SK-N-SH (cell line): ENCODE results near the gene PHACTR2. TPM values are rescaled to one million over a fixed set of nuclear protein-coding genes. Genes with fewer than 3 reads are reported as not detected.

ENCODE experiments used
- CTCF ChIA-PET: fragments of 300-600, 350-600 bp; formaldehyde crosslinking; extraction: SDS; loops from one replicate; lab custom pipeline; 2021; lab: Yijun Ruan, JAX
- POLR2A ChIA-PET: fragments of 350-600 bp; sonication (Branson Sonifier 250); formaldehyde crosslinking; extraction: SDS; loops from one replicate; lab custom pipeline; 2020; ENCODE audit warnings: antibody characterized with exemption, inconsistent platforms; lab: Yijun Ruan, JAX
- DNase-seq: peaks from one replicate; pipeline ENCODE4 v3.0.0; 2012
- H2AFZ ChIP-seq: fragments of 200-600 bp; sonication (generic); 2 replicates; pipeline ENCODE4 v1.8.1; 2016; ENCODE audit warnings: antibody characterized with exemption, mild to moderate bottlenecking, low read depth
- H3F3A ChIP-seq: fragments of 200-600 bp; sonication (generic); replicated peaks from 2 replicates; pipeline ENCODE3; 2016; ENCODE audit warnings: antibody characterized with exemption, mild to moderate bottlenecking; ENCODE audit not compliant: insufficient read depth
- H3K27ac ChIP-seq, 2 experiments: fragments of 200-500 bp in 1 of 2; fragments of 200-600 bp in 1 of 2; sonication (Bioruptor generic) in 1 of 2; sonication (generic), shearing (Covaris generic) in 1 of 2; 2 replicates each; pipeline versions ENCODE4 v1.5.1 to v1.6.1; 2014 to 2016; ENCODE audit warnings: low read depth in 2 of 2, inconsistent platforms in 1 of 2, low read length in 1 of 2, mild to moderate bottlenecking in 1 of 2, mixed read lengths in 1 of 2
- H3K27me3 ChIP-seq: fragments of 200-600 bp; sonication (generic), shearing (Covaris generic); 2 replicates; pipeline ENCODE4 v1.6.1; 2016; ENCODE audit warnings: mixed run types; ENCODE audit not compliant: insufficient read depth
- H3K36me3 ChIP-seq, 2 experiments: fragments of 200-500 bp in 1 of 2; fragments of 200-600 bp in 1 of 2; sonication (Bioruptor generic) in 1 of 2; sonication (generic) in 1 of 2; replicated peaks in 1 of 2; 2 replicates each; pipeline versions ENCODE3 to v1.5.1; 2014 to 2016; ENCODE audit warnings: low read length in 1 of 2, mild to moderate bottlenecking in 1 of 2; ENCODE audit not compliant: insufficient read depth in 2 of 2, control insufficient read depth in 1 of 2
- H3K4me1 ChIP-seq, 2 experiments: fragments of 200-500 bp in 1 of 2; fragments of 200-600 bp in 1 of 2; sonication (Bioruptor generic) in 1 of 2; sonication (generic), shearing (Covaris generic) in 1 of 2; 2 replicates each; pipeline versions ENCODE4 v1.5.1 to v1.6.1; 2014 to 2016; ENCODE audit warnings: low read depth in 1 of 2, low read length in 1 of 2, mixed run types in 1 of 2; ENCODE audit not compliant: insufficient read depth in 2 of 2, control insufficient read depth in 1 of 2
- H3K4me2 ChIP-seq: fragments of 200-600 bp; sonication (generic), shearing (Covaris generic); 2 replicates; pipeline ENCODE4 v1.6.1; 2017; ENCODE audit warnings: mixed run types
- H3K4me3 ChIP-seq, 2 experiments: fragments of 200-500 bp in 1 of 2; fragments of 200-600 bp in 1 of 2; sonication (Bioruptor generic) in 1 of 2; sonication (generic), shearing (Covaris generic) in 1 of 2; 2 replicates each; pipeline versions ENCODE4 v1.5.1 to v1.8.1; 2014 to 2016; ENCODE audit warnings: low read depth in 2 of 2, inconsistent platforms in 1 of 2, low read length in 1 of 2, mild to moderate bottlenecking in 1 of 2, mixed read lengths in 1 of 2, moderate library complexity in 1 of 2
- H3K79me2 ChIP-seq: fragments of 200-600 bp; sonication (generic); 2 replicates; pipeline ENCODE4 v1.8.1; 2017; ENCODE audit warnings: mild to moderate bottlenecking; ENCODE audit not compliant: insufficient read depth
- H3K9ac ChIP-seq: fragments of 200-600 bp; sonication (generic); 2 replicates; pipeline ENCODE4 v1.6.1; 2017; ENCODE audit warnings: mixed run types
- H3K9me2 ChIP-seq: fragments of 200-600 bp; sonication (generic); 2 replicates; pipeline ENCODE4 v1.6.1; 2017; ENCODE audit warnings: mixed run types
- H3K9me3 ChIP-seq: fragments of 200-600 bp; sonication (generic); 2 replicates; pipeline ENCODE4 v1.6.1; 2017; ENCODE audit warnings: mixed run types, mild to moderate bottlenecking, moderate library complexity
- H4K20me1 ChIP-seq: fragments of 200-600 bp; sonication (generic); 2 replicates; pipeline ENCODE4 v1.6.1; 2017; ENCODE audit warnings: mild to moderate bottlenecking, mixed run types; ENCODE audit not compliant: insufficient read depth
- CHD2 ChIP-seq: fragments of 150-350 bp; IDR thresholded peaks from 2 replicates; pipeline ENCODE4 v1.6.1; 2018; ENCODE audit warnings: low read length; ENCODE audit not compliant: partially characterized antibody
- CTCF ChIP-seq: fragments of 200-600 bp; sonication (generic); IDR thresholded peaks from 2 replicates; pipeline ENCODE4 v1.6.1; 2017; ENCODE audit warnings: antibody characterized with exemption, mild to moderate bottlenecking, moderate library complexity
- ELF1 ChIP-seq: IDR thresholded peaks from 2 replicates; pipeline ENCODE4 v1.4.0; 2012
- EP300 ChIP-seq, 2 experiments: IDR thresholded peaks; 2 replicates each; pipeline versions ENCODE4 v1.4.0 to v1.6.1; 2012; ENCODE audit warnings: borderline replicate concordance in 1 of 2, low read depth in 1 of 2, low read length in 1 of 2
- FOSL2 ChIP-seq: IDR thresholded peaks from 2 replicates; pipeline ENCODE4 v1.4.0; 2012; ENCODE audit warnings: low read depth, mild to moderate bottlenecking, moderate library complexity, borderline replicate concordance
- FOXJ3 ChIP-seq: sonication (generic); formaldehyde crosslinking; IDR thresholded peaks from 2 replicates; pipeline ENCODE4 v1.5.1; 2020; ENCODE audit warnings: mild to moderate bottlenecking, missing genetic modification reagents
- FOXM1 ChIP-seq: IDR thresholded peaks from 2 replicates; pipeline ENCODE4 v1.4.0; 2012; ENCODE audit warnings: low read depth, mild to moderate bottlenecking
- GABPA ChIP-seq: IDR thresholded peaks from 2 replicates; pipeline ENCODE4 v1.4.0; 2012; ENCODE audit warnings: low read depth, mild to moderate bottlenecking
- IRF3 ChIP-seq: fragments of 150-350 bp; IDR thresholded peaks from 2 replicates; pipeline ENCODE4 v1.6.1; 2016; ENCODE audit warnings: mild to moderate bottlenecking, low read depth, low read length
- MAX ChIP-seq: IDR thresholded peaks from 2 replicates; pipeline ENCODE4 v1.4.0; 2012; ENCODE audit warnings: low read depth
- MXI1 ChIP-seq: IDR thresholded peaks from 2 replicates; pipeline ENCODE4 v1.6.1; 2012; ENCODE audit warnings: mild to moderate bottlenecking, low read depth, low read length, improper control_type of control experiment
- NRF1 ChIP-seq: IDR thresholded peaks from 2 replicates; pipeline ENCODE4 v1.6.1; 2012; ENCODE audit warnings: low read depth, mild to moderate bottlenecking, low read length
- POLR2AphosphoS5 ChIP-seq: IDR thresholded peaks from 2 replicates; pipeline ENCODE4 v1.6.1; 2012; ENCODE audit warnings: low read depth, low read length
- RCOR1 ChIP-seq: fragments of 150-350 bp; IDR thresholded peaks from 2 replicates; pipeline ENCODE4 v1.6.1; 2017; ENCODE audit warnings: antibody characterized with exemption, low read length
- RXRA ChIP-seq: IDR thresholded peaks from 2 replicates; pipeline ENCODE4 v1.4.0; 2012; ENCODE audit warnings: low read depth, mild to moderate bottlenecking, borderline replicate concordance
- SIN3A ChIP-seq: IDR thresholded peaks from 2 replicates; pipeline ENCODE4 v1.6.1; 2012; ENCODE audit warnings: low read depth, mild to moderate bottlenecking, low read length, moderate library complexity, borderline replicate concordance
- SMC3 ChIP-seq: IDR thresholded peaks from 2 replicates; pipeline ENCODE4 v1.6.1; 2012; ENCODE audit warnings: low read depth, low read length, improper control_type of control experiment
- TAF1 ChIP-seq: IDR thresholded peaks from 2 replicates; pipeline ENCODE4 v1.6.1; 2012; ENCODE audit warnings: low read depth, mild to moderate bottlenecking, low read length, moderate library complexity, borderline replicate concordance
- TCF12 ChIP-seq: IDR thresholded peaks from 2 replicates; pipeline ENCODE4 v1.4.0; 2012
- TEAD4 ChIP-seq: IDR thresholded peaks from 2 replicates; pipeline ENCODE4 v1.4.0; 2012; ENCODE audit warnings: mild to moderate bottlenecking, borderline replicate concordance; ENCODE audit not compliant: insufficient read depth
- YY1 ChIP-seq: IDR thresholded peaks from 2 replicates; pipeline ENCODE4 v1.4.0; 2012; ENCODE audit warnings: low read depth, mild to moderate bottlenecking
- WGBS: methylation state at CpG from one replicate; pipeline ENCODE4 v1.1.6; 2017; ENCODE audit warnings: low lambda C conversion rate; 5-methylcytosine and 5-hydroxymethylcytosine counted together
- polyA plus RNA-seq, 3 experiments: library from polyadenylated mRNA; depleted of rRNA; stranded (reverse); fragments of >200 nt; gene quantifications; 2 replicates each; pipeline ENCODE4 v1.2.3, GENCODE V29; 2012
- TF ChIP-seq, protein P1 (sequence below): IDR thresholded peaks from 2 replicates; pipeline ENCODE4 v1.4.0; 2012; ENCODE audit warnings: low read depth, borderline replicate concordance
- TF ChIP-seq, protein P2 (sequence below): IDR thresholded peaks from 2 replicates; pipeline ENCODE4 v1.6.1; 2012; ENCODE audit warnings: mild to moderate bottlenecking, low read depth, low read length, moderate library complexity
- TF ChIP-seq, protein P3 (sequence below): IDR thresholded peaks from 2 replicates; pipeline ENCODE4; 2012

The PHACTR2 gene
- polyA plus RNA-seq, 1 of the 3 experiments (the other 2 are of a cell fraction): 5.0 TPM

DNA sequence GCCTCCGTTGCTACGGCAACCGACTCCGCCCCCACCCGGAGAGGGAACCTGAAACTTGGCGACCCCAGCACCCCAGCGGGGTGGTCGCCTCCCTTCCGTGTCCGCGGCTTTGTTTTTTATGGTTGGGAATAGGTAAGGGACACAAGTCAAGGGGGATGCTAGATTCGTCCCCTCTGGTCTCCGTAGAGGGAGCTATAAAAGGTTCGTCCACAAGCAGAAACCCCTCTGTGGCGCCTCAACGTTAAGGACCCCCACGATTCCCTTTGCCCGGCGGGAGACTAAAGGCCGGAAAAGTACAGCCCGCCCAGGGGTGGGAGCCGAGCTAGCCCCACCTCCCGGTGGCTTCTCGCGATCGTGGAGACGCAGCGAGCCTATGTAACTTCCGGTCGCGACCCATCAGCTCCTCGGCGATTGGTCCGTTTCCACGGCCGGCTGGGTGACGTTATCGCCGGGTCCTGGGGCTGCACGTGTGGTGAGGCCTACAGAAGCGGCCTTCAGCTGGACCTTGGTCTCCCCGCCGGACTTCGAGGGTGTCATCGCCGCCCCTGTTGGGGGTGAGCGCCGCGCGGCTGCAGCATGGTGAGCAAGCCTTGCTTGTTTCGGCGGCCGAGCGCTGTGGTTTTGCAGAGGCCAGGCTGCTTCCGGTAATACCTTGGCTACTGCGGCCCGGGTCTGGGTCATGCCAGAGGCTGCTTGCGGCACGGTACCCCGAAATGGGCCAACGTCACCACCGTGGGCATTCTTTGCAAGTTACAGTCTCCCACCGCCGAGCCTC is 165.3 kb downstream of the PHACTR2 start, which contains the start of gene LTV1:
Gene LTV1, plus strand, starts transcription at position 437 of the 775 bp plus-strand sequence. Its CDS starts 140 bp downstream, at position 577.
- no peaks in the 10 kb centered on the region for H3F3A ChIP-seq
- peak within 1 kb of the TSS; percentile 97 for H3K9ac ChIP-seq
- peak; percentile 97 for DNase-seq
- peak within 1 kb of the TSS; percentile 83 to 97 for H3K4me3 ChIP-seq
- H3K9me2 ChIP-seq: no peaks in the 10 kb centered on the region
- under 1% methylated on average over 27 of the region's 64 CpGs for WGBS
- no peaks in the 10 kb centered on the region for H4K20me1 ChIP-seq
- H3K36me3 ChIP-seq: peaks cover 35% of the 10 kb centered on the region in 2 experiments
- H3K4me1 ChIP-seq: peaks cover 0 to 3% of the 10 kb centered on the region in 2 experiments; a peak in 2 of 4 replicates
- peak within 1 kb of the TSS; percentile 81 to 86 for H3K27ac ChIP-seq
- H3K4me2 ChIP-seq: peak within 1 kb of the TSS; percentile 87
- no peaks in the 10 kb centered on the region for H3K27me3 ChIP-seq
- CTCF ChIA-PET: interaction anchor here (0.8 to 2.3 kb wide), 3 partner anchors 142 to 268 kb away, joined by 3 to 15 read pairs (median 4); no protein-coding TSS in a partner anchor
- POLR2A ChIA-PET: interaction anchor here (0.8 to 1.6 kb wide), 6 partner anchors 17 to 268 kb away, joined by 3 to 5 read pairs (median 3); partner anchors contain the start of gene PLAGL1
- H3K79me2 ChIP-seq: peaks cover 48% of the 10 kb centered on the region
- H2AFZ ChIP-seq: peak within 1 kb of the TSS; percentile 85
- H3K9me3 ChIP-seq: no peaks in the 10 kb centered on the region
- no peak for TF ChIP-seq YY1
- TF ChIP-seq IRF3: no peak
- TF ChIP-seq, protein P1, sequence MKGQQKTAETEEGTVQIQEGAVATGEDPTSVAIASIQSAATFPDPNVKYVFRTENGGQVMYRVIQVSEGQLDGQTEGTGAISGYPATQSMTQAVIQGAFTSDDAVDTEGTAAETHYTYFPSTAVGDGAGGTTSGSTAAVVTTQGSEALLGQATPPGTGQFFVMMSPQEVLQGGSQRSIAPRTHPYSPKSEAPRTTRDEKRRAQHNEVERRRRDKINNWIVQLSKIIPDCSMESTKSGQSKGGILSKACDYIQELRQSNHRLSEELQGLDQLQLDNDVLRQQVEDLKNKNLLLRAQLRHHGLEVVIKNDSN: 0 out of 2 replicates have a peak, but pooled peaks have one; percentile 21
- TF ChIP-seq, protein P2, sequence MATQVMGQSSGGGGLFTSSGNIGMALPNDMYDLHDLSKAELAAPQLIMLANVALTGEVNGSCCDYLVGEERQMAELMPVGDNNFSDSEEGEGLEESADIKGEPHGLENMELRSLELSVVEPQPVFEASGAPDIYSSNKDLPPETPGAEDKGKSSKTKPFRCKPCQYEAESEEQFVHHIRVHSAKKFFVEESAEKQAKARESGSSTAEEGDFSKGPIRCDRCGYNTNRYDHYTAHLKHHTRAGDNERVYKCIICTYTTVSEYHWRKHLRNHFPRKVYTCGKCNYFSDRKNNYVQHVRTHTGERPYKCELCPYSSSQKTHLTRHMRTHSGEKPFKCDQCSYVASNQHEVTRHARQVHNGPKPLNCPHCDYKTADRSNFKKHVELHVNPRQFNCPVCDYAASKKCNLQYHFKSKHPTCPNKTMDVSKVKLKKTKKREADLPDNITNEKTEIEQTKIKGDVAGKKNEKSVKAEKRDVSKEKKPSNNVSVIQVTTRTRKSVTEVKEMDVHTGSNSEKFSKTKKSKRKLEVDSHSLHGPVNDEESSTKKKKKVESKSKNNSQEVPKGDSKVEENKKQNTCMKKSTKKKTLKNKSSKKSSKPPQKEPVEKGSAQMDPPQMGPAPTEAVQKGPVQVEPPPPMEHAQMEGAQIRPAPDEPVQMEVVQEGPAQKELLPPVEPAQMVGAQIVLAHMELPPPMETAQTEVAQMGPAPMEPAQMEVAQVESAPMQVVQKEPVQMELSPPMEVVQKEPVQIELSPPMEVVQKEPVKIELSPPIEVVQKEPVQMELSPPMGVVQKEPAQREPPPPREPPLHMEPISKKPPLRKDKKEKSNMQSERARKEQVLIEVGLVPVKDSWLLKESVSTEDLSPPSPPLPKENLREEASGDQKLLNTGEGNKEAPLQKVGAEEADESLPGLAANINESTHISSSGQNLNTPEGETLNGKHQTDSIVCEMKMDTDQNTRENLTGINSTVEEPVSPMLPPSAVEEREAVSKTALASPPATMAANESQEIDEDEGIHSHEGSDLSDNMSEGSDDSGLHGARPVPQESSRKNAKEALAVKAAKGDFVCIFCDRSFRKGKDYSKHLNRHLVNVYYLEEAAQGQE: no peak
- TF ChIP-seq MAX: peak; percentile 99
- TF ChIP-seq NRF1: no peak
- no peak for TF ChIP-seq RCOR1
- no peak for TF ChIP-seq TEAD4
- TF ChIP-seq, protein P3, sequence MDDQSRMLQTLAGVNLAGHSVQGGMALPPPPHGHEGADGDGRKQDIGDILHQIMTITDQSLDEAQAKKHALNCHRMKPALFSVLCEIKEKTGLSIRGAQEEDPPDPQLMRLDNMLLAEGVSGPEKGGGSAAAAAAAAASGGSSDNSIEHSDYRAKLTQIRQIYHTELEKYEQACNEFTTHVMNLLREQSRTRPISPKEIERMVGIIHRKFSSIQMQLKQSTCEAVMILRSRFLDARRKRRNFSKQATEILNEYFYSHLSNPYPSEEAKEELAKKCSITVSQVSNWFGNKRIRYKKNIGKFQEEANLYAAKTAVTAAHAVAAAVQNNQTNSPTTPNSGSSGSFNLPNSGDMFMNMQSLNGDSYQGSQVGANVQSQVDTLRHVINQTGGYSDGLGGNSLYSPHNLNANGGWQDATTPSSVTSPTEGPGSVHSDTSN: no peak
- peak; percentile 100 for TF ChIP-seq CHD2
- TF ChIP-seq GABPA: peak; percentile 80
- no peak for TF ChIP-seq SMC3
- TF ChIP-seq FOSL2: no peak
- TF ChIP-seq TCF12: no peak
- TF ChIP-seq SIN3A: peak; percentile 98
- TF ChIP-seq TAF1: peak; percentile 66
- no peak for TF ChIP-seq RXRA
- no peak for TF ChIP-seq FOXJ3 (CRISPR knock-in tag)
- peak; percentile 54 for TF ChIP-seq ELF1
- peak; percentile 92 for TF ChIP-seq POLR2AphosphoS5
- TF ChIP-seq MXI1: peak; percentile 99
- TF ChIP-seq EP300 (IDR thresholded peaks at IDR 0.05; ENCODE audit: borderline replicate concordance in 1 of 2, low read depth in 1 of 2, low read length in 1 of 2): no peak
- no peak for TF ChIP-seq CTCF
- 0 out of 2 replicates have a peak, but pooled peaks have one; percentile 31 for TF ChIP-seq FOXM1
